ENCODE measurements around the gene TLL1.

The TLL1 gene

DNA sequence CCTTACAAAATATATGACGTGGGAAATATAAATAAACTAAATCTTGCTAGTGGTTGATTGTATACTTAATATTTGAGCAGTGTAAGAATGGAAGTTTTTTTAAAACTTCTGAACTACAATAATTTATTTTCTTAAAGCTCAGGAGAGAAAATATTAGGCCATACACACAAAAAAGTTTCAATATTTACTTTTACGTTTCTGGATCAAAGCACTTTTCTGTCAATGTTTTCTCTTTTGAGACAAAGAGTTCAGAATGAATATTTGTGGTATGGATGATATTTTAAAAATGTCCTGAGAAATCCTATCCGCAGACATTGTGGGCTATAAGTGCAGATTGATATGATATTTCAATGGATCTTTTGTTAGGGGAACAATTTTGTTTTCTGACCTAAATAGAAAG is 109.9 kb downstream of the TLL1 start:
- DNase-seq, result no peak

DNA sequence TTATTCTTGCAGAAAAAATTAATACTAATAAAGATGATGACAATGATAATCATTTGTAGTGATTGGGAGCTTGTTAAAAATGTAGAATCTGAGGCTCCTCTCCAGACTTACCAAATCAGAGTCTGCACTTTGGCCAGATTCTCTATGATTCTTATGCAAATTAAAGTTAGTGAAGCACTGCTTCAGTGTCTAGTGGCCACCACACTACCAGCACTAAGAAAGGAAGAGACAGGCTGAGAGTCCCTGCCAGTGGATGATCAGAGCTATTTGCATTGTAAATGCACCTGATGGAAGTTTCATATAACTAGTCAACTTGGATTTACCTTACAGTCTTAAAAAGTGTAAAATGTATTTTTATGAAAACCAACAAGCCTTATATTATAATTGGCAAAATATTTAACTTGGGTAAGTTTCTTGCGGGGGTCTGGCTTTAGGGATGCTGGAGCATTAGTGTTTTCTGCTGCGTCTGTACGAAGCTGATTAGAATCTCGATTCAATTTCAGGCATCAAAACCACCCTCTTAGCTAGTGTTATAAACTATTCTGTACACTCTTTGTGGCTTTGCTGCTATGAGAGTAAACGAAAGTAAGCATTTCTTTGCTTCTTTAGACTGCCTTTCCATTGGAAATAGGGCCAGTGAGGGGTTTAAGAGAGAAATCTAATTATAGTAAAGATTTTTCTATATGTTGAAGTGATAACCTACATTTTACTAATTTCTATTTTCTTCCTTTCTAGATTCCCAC is 114.1 kb downstream of the TLL1 start:
- DNase-seq, result no peak

DNA sequence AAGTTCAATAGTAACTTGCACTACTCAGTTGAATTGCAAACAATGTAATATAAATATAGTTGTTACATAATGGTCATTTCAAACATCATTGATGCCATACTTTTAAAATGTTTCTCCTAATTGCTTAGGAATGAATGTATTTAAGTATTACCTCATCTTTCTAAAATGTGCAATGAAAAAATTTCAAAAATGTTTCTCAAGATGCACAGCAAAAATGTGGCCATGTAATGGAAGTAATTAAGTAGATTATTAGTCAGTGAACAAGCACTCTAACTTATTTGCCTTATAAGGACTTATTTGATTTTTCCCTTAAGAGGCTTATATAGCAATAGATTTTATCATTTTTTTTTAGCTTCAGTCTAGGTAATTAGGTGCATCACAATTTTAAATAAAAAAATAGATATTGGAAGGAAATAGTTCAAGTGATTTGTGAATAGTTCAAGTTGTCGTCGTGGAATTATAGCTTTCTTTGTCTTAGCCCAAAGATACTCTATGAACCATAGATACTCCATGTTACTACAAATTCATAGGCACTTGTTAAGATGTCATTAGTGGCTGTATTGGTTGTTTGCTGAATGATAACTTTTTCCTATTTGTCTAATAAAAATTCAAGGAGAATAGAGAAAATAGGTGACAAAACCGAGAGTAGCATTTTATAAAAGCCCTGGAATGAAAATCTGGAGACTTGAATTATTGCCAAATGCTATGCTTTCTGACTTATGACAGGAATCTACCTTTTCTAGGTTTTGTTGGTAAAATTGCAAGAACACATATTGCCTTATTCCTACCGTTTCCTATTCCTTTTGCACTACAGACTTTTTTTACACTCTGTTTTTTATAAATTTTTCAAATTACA is 118.5 kb downstream of the TLL1 start:
- DNase-seq, result no peak

DNA sequence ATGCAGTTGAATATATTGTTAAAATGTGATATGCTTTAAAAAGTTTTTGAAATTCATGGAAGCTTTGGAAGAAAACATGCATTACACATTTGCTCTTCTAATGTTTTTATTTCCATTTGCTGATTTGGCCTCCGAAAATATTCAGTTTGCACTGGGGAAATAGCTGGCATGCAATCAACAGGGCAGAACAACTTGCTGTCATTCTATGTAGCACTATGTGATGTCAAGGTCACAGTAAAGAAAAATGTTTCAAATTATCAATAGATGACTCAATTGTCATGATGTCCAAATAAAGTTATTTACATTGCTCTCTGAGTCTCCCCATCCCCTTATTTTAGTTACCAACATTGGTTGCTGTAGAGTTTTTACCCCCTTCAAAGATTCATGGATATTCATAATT is 119.2 kb downstream of the TLL1 start:
- no peak for DNase-seq

DNA sequence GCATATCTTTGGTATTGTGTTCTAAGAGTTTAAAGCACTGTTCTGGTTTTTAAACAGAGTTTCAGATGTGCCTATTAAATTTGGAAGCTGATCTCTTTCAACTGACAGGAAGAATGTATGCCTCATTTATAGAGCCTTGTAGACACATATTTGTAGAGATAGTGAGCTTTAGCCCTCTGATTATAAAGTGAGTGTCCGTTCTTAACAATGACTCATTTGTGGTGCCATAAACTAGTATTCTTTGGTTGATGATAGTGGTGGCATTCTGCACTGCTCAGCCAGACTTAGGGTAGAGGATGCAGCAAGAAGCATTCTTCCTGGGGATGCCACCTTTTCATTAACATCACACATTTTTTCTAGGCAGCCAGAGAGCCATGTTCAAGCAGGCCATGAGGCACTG is 121.7 kb downstream of the TLL1 start:
- DNase-seq, result no peak

DNA sequence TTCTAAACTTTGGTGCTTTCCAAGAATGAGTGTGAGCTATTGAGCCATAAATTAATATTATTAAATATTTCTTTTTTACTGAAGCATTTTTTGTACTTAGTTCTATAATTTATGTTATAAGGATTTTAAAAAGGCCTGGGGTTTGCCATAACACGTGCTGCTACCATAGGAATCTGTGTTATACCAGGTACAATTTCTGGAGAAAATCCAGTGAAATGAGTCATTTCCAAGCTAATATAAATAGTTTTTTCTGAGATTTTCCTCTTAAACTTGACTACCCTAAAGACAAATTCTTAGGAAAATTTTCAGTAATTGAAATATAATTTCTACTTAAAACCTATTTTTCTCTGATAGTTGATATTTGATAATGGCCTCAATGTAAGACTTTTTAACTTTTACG is 130.8 kb downstream of the TLL1 start:
- DNase-seq, result no peak

DNA sequence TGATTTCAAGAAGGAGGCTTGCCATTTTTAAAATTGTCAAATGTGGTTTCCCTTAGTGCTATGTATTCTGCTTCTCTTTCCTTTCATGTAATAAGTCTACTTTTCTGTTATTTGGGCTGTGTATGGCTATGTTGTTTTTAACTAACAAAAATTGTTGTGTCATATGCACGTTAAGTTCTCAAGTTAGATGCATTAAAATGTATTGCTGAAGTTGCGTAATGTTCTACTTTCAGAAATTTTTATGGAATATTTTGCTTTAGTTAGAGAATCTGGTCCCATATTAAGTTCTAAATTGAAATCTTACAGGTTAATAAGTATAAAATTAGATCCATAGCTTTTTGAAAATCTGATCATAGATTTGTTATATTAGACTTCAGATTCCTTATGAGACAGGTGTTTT is 133.2 kb downstream of the TLL1 start:
- no peak for DNase-seq

DNA sequence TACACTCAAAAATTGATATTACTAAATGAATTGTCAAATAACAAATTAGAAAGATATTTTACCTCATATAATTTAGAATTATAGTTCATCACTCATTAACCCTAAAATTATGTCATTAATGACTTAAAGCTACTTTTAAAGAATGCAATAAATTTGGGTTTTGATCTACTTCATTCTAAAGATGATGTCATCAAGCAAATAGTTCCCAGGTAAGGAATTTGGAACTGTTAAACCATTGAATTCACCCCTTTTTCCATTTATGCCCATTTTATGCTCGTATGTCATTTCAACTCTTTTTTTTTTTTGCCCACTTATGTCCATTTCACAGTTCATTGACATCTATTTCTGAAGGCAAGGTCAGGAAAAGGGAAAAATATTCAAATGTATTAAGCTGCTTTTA is 135.5 kb downstream of the TLL1 start:
- DNase-seq, result no peak

DNA sequence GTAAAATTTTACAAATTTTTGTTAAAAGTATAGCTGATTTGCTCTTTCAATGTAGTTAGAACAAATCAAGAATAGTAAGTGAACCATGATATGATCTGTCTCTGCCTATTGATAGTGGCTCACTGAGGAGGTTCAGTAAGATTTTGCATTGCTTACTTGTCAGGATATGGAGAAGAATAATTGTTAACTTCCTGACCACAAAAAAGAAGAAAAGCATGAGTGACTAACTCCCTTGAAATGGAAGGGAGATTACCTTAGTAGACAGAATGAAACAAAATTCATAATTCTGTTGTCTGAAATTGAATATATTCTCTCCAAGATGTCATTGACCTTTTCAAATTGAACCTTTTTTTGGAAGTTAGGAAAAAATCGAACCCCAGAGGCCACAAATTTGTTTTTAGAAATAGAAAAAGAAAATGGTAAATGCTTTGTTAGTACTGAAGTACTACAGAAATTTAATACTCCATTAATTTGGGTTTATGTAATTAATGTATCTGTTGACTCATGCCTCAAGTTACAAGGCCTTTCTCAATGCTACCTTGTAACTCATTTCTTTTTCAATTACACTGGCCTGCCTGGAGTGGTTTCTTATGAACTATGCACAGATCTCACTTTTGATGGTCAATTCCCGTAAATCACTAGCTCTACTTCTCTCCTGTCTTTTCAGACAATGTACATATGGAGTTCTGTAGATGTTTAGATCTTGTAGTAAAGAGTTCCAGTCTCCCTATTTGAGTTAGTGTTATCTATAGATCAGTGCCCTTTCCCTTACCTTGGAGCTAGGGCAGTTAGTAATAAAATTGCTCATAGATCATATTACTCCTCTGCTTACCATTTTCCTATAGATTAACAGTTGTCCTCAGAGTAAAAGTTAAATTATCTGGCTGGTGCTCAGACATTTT is 139.3 kb downstream of the TLL1 start:
- DNase-seq, result no peak

DNA sequence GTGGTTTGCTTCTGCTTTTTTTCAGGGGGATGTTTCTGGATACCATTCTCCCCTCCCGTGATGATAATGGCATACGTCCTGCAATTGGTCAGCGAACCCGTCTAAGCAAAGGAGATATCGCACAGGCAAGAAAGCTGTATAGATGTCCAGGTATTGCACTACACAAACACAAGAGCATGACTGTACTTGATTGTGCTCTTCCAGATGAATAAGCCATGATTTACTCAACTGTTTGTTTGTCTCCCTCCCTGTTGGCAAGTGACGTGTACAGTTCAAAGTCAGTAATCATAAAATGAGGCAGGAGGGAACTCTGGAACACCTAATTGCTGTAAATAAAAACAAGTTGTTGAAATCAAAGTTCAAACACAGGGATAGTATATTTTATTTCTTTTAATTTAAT is 141.4 kb downstream of the TLL1 start:
- DNase-seq, result no peak

DNA sequence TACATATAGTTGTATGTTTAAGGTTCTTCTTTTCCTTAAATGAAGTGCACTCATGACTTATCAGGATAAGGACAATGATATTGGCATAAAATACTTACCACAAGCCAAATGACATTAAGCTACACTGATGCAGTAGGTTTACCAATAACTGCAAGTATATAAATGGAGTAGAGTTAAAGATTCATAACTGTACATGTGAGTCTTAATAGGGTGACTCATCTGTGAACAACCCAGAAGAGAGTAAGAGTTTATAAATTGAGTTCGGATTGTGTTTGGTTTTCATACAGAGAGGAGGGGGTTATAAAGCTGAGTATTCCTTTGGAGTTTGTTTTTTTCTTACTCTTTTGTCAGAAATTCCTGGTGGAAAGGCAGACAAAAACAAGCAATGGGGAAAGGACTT is 144.8 kb downstream of the TLL1 start:
- DNase-seq, result no peak

DNA sequence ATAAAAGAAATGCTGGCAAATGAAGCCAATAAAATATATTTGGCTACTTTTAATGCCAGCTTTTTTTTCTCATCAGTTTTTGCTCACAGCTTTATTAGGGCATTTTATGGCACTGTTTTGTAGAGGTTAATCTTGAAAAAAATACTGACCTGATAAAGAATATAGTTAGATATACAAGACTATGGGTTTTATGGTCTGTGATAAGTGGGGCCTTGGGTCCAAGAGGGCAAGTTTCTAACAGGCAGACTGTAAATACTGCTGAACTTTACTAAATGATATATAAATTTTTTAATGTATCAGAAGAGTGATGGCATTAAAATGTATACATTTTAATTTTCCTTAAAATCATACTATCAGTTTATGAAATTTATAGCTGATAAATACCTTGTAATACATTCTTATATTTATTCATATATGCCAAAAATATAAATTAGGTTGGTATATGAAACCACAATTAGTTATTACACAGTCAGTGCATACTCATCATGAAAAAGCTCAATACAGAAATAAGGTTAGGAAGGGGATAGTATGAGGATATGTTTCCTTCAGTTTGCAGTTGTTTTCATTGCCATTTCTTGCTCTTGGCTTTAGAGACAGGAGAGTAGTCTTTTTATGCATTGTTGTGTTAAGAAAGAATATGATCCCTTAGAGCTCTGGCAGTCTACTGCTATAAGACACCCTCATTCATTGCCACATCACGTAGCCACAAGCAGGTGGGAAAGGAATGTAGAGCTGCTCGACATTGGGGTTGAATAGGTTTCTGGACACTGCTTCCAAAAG is 146.6 kb downstream of the TLL1 start:
- DNase-seq, result no peak

DNA sequence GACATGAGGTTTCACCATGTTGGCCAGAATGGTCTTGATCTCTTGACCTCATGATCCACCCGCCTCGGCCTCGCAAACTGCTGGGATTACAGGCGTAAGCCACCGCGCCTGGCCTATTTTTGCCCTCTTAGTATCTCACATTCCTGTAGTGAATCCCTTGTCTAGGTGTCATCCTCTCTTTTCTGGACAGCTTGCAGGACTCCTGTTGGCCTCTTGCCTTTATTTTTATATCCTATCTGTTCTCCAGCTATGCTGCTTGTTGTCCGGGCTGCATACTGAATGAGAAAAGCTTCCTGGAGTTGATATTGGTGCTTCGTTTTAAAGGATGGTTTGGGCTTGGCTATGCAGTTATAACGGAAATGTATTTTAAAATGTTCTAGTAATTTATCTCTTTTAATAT is 148.6 kb downstream of the TLL1 start:
- DNase-seq, result no peak

DNA sequence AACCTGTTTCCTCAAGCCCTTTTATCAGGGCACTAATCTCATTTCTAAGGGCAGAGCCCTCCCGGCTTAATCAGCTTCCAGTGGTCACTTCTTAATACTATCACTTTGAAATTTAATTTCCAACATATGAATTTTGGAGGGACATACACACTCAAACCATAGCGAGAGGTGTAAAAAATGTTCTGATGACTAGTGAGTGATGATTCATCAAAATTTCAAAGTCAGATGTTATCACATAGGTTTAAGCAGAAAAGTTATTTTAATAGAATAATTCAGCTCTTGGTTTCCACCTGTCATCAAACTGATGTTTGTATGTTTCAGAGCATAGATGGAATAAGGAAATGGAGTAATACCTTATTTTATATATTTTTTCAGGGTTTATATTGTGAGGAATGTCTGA is 161.9 kb downstream of the TLL1 start:
- DNase-seq, result no peak

DNA sequence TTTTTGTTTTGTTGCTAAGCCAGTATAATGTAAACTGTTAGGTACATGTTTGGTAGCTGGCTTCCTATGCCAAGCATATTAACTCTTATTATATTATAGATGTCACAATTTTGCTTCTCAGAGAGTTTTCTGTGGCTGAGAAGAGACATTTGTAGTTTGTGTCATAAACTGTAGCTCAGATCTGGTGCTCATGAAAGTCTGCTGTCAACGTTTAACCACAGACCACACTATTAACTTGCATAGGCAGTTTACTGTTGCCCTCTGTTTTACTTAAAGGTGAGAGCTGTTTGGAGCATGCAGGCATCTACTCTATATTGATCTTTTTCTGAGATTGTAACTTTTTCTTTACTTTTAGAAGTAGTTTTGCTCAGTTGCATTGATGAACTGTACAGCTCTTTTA is 166.8 kb downstream of the TLL1 start:
- no peak for DNase-seq

DNA sequence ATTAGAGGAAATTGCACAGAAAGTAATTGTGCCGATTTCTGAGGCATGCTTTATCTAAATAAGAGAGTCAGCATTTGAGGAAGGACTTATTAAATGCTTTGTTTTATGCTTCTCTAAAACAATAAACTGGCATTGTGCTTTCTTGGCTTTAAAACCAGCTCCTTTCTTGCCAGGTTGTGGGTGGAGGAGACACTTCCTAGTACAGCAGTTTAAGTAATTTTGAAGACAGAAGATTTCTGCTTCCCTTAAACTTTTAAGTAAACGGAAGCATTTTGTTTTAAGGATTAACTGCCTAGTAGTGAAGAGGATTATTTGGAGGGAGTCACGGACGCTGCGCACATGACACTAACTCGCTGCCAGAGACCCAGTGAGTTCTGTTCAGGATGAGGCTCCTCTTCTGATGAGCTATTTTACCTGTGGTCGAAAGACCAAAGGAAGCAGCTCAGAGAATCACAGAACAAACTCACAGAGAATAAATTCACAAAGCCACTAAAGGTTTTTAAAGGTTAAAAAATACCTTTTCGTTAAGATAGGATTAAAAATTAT is 169.5 kb downstream of the TLL1 start:
- DNase-seq, result no peak

DNA sequence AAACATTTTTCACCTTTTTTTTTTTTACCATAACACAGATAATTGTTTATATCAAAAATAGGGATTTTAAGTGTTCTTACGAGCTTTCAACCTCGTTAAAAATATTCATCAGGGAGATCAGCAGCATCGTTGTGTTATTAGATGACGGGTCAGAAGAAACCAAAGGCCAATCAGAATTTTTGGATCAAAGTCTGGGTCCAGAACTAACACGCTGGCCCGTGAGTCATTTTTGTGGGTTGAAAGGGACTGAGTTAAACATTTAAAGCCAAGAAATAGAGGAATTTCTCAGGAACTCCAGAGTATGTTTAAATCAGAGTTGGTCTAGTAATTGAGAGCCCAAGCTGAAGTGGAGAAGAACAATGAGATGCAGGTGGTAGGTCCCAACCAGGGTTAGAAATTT is 170.8 kb downstream of the TLL1 start:
- no peak for DNase-seq

DNA sequence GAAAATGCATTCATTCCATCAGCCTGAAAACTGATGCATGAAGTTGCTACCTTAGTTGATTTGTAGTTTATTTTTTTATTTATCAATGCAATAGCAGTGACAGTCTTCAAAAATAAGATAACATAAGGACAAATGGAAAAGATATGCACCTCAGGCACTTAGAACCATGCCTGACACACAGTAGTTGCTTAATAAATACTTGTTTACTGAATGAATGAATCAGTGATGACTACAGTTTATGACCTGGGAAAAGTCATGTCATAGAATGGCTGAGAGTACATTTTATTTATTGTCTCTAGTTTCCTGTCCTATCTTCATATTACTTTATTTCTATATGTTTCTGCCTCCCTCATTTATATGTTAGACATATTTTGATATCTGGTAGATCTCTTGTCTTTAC is 171.8 kb downstream of the TLL1 start:
- DNase-seq, result no peak

DNA sequence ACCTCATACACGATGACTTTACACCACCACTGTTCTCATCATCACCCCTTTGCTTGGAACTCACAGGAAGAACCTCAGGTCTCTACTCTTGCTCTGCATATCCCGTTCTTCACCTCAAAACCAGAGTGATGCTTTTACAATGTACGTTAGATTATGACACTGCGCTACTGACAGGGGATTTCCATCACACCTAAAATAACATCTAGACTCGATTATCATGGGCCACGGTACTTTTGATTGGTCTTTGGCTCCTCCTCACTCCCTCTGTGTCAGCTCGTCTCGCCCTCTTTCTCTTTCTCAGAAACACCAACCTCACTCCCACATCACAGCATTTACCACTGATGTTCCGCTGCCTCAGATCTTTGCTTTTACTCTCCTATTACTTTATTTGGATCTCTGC is 172.4 kb downstream of the TLL1 start:
- DNase-seq, result peak; percentile 10

DNA sequence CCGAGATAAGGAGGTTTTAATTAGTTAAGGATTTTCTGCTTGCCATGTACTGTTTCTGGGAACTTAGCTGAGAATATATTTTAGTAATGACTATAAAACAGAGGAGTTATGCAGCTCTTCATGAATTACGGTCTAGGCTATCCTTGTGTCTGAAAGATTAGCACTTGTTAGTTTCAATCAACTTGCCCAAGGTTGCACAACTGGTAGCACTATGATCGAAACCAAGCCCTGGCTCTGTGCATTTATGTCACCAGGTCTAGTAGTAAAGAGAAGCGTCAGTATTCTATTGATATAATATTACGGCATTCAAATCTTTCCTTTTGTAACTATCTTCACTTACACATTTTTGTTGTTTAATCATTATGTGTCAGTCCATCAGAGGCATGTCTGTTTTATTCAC is 176.0 kb downstream of the TLL1 start:
- DNase-seq, result no peak

DNA sequence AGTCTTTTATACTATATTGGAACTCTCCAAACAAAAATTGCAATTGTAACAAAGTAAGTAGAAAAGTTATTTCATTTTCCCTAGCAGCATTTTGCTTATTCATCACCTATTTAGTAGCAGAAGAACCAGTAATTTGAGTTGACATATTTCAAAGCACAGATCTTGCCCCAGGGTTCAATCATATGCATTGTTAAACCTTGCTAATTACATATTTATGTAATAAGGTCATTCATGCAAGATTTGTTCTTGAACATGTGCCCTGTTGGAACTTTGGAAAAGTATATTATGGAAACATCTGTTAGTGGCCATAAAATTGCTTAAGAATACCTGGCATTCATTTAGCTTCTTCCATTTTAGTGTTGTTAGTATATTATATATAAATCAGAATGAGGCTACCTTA is 191.7 kb downstream of the TLL1 start:
- DNase-seq, result no peak

DNA sequence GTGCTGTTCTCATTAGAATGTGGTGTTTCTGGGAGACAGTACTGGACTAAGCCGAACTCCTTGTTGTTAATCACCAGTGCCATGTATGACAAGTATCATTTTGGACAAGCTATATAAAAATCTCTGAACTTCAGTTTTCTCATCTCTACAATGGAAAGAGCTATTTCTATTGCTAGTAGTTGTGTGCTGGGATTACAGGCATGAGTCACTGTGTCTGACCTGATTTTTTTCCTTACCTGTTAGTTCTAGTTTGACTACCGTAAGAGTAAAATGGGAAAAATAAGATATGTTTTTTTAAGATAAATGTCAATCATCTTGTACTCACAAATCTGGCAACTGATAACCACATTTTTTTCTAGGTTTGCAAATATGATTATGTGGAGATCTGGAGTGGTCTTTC is 192.3 kb downstream of the TLL1 start:
- no peak for DNase-seq

Measured in central memory CD4-positive, alpha-beta T cell (primary cell).